HuH-7.5 (cell line): ENCODE measurements around the gene IFT81.
"Not testable (repeated sequence)": the region's sequence is repeated elsewhere in the genome, so short reads cannot be mapped to it uniquely, and the experiment has no call there.

ENCODE experiments used
- DNase-seq: peaks from one replicate; pipeline ENCODE4 v3.0.0; 2011; ENCODE audit warnings: low spot score

The IFT81 gene

DNA sequence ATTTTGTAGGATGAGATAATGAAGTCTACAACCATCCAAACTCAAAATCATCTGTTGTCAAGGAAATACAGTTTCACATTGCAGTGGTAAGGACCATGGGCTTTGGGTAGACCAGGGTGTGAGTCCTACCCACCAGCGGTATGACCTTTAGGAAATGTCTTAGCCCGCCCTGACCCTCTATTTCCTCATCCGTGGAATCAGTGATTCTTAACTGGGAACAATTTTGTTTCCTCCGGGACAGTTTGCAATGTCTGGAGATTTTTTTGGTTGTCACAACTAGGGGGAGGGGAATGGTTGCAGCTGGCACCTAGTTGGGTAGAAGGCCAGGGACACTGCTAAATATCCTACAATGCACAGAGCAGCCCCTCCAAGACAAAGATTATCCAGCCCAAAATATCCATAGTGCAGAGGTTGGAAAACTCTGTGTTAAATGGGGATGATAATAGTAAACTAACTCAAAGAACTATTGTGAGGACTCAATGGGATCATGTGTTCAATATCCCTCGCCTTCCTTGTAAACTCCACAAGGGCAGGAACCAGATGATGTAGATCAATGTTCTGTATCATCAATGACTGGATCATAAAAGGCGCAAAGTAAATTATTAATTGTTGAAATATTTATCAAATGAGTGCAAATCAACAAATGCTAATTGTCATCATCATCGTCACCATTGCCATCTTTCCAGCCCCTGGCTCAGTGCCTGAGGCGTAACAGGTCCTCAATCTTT is 15.7 kb upstream of the IFT81 start:
- no peak for DNase-seq

DNA sequence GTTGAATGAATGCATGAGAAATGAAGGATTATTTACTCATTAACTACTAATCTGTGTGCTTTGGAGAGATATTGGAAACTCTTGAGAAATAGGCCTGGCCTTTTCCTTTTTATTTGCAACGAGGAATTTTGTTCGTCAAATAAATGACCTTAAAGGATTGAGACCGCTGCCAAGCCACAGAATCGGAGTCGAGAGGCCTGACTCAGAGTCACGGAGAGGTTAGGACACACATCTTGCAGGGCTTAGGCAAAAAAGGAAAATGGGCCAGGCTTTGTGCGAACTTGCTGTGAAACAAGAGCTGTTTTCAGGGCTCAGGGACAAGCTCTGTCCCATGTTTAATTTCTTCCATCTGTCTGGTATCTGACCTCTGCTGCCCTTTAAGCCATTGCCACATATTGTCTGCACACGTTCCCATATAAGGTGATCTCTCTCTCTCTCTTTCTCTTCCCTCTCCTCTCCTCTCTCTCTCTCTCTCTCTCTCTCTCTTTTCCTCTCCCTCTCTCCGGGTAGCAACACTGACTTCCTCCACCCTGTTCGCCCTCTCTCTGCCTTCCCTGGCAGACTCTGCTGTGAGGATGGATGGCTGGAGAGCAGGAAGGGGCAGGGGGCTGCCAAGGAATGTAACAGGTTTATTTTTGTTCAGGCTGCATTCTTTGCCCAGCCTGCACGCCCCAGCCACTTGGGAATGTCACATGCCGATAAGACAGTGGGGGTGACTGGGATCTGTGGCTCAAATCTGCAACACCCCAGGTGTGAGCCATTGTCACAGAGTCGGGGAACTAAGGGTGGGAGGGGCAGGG is 14.9 kb upstream of the IFT81 start:
- no peak for DNase-seq

DNA sequence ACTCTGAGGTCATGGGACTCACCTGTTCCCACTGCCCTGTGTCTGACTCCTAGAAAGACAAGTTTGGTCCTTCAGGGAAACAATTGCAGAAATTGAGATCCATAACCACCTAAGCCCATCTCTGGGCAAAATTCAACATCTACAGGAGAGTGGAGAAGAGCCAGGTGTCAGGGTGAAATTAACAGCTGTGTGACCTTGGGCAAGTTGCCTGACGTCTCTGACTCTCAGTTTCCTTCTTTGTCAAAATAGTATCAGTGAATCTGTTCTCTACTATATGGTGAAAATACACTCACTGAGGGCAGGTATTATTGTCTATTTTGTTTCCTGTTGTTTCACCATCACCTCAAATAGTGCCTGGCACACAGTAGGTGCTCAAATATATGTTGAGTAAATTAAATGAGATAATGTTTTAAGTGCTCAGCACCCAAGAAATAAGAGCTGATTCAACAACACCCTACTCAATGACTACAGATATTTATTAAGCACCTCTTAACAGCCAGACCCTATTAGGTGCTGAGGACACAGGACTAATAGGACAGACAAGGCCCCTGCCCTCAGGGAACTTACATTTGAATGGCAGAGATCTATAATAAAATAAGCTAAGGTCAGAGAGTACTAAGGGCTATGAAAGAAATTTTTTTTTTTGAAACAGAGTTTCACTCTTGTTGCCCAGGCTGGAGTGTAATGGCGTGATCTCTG is 14.2 kb upstream of the IFT81 start:
- no peak for DNase-seq

DNA sequence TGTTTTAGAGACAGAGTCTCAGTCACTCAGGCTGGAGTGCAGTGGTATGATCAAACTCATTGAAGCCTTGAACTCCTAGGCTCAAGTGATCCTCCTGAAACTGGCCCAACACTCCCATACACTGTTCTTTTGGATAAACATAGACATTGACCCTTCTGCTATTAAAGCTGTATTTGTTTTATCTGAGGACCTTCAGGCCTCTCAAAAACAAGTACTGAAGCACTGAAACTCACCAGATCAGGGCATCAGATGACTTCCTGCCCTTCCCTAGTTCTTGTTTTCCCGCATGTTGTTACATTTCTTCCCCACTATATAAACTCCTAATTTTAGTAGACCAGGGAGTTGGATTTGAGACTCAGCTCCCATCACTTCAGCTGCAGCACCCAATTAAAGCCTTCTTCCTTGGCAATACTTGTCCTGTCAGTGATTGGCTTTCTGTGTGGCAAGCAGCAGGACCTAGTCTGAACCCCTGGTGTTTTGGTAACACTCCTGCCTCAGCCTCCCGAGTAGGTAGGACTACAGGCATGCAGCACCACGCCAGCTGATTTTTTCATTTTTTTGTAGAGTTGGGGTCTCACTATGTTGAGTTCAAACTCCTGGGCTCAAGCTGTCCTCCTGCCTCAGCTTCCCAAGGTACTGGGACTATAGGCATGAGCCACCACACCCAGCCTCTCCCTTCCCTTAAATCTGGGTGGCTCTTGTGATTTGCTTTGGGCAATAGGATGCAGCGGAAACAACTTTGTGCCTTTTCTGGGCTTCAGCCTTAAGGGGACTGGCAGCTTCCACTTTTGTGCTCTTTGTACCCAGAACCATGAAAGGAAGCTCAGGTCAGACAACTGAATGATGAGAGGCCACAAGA is 12.5 kb upstream of the IFT81 start:
- no peak for DNase-seq

DNA sequence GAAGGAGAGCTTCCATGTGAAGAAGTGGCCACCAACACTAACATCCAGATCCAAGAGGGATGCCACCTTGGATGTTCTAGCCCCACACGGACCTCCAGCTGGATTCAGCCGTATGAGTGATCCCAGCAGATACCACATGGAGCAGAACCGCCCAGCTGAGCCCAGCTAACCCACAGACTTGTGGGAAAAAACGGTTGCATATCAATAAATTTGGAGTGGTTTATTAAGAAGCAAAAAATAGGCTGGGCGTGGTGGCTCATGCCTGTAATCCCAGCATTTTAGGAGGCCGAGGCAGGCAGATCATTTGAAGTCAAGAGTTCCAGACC is 11.9 kb upstream of the IFT81 start:
- no peak for DNase-seq

DNA sequence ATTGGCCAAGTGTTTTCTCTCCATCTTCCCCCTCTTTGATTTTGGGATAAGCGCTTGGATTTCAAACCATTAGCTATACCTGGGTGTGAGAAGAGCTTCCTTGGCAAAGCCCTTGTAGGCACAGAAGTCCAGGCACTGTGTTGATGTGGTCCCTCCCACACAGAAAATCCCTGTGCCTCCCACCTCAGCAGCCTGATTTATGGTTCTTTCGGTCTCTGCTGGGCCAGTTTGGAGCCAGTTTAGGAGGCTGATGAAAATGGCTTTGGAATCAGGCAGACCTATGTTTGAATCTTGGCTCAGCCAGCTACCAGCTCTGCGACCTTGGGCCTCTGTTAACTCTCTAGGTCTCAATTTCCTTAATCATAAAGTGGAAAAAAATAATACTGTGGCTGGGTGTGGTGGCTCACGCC is 9.6 kb upstream of the IFT81 start:
- no peak for DNase-seq

DNA sequence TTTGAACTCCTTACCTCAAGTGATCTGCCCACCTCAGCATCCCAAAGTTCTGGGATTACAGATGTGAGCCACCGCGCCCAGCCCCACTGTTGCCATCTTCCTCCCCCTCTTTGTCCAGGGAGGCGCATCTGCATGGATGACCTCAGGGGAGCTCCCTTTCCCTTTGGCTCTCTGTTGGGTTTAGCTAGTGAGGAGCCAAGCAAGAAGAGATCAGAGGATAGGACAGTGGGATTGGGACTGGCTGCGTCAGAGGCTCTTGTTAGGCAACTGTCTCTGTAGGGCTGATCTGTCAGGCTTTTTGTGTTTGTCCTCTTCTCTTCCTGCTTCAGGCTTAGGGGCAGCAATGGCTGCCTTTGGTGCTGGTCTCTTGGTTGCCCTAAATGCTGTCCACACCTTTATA is 8.5 kb upstream of the IFT81 start:
- no peak for DNase-seq

DNA sequence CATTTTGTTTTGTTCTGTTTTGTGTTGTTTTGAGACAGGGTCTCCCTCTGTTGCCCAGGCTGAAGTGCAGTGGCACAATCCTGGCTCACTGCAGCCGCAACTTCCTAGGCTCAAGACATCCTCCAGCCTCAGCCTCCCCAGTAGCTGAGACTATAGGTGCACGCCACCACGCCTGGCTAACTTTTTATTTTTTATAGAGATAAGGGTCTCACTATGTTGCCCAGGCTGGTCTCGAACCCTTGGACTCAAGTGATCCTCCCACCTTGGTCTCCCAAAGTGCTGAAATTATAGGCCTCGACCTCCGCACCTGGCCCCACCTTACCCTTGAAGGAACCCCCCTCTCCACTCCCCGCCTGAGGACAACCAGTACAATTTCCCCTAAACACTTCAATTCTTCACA is 7.5 kb upstream of the IFT81 start:
- DNase-seq: no peak

DNA sequence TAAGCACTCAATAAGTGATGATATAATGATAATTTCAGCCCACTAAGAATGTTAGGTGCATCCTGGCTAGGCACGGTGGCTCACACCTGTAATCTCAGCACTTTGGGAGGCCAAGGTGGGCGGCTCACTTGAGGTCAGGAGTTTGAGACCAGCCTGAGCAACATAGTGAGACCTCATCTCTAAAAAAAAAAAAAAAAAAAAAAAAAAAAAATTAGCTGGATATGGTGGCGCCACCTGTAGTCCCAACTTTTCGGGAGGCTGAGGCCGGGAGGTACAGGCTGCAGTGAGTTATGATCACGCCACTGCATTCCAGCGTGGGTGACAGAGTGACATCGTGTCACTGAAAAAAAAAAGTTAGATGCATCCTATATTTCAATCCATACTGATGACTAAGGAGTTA is 6.9 kb upstream of the IFT81 start:
- not testable (repeated sequence) for DNase-seq

DNA sequence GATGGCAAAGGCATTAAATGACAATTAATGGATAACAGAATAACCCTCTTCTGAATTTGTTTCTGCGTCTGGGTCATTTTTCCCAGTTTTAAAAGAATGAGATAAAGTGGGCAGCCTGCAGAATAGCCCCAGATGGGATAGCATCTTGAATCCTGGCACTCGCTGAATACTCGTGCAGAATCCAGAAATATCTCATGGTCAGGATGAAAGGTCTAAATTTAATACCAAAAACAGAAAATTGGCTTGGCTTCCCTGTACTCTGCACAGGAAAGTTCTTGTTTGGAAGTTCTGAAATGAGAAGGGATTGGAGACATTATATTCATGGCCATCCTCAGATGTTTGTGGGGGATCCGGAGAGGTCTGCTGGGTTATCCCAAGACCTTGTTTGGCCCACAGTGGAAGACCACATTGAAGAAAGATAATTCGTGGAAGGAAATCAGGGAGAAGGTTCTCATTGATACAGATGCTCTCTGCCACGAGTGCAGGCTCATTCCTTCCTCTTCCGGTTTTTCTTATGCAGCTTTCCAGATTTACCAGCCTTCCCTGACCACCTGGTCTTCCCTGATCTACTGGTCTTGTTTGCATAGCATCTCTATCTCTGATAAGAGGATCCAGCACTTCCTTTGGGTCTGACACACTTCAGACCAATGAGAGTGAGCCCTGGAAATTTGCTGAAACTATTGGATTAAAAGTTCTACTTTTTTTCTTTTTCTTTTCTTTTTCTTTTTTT is 6.0 kb upstream of the IFT81 start:
- DNase-seq: no peak

DNA sequence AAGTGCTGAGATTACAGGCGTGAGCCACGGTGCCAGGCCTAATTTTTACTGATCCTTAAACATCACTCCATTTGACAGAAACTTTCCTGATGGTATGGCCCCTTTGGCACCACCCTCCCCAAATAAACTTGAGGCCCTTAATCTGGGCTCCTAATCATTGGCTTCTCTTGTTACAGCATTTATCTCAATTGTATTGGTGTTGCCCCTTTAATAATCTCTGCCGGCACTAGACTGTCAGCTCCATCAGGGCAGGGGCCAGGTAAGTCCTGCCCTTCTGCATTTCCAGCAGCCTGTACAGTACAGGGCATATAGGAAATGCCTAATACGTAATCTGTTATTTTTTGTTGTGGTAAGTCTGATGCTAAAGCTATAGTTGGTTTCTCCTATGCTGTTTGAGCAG is 1.2 kb upstream of the IFT81 start:
- no peak for DNase-seq

DNA sequence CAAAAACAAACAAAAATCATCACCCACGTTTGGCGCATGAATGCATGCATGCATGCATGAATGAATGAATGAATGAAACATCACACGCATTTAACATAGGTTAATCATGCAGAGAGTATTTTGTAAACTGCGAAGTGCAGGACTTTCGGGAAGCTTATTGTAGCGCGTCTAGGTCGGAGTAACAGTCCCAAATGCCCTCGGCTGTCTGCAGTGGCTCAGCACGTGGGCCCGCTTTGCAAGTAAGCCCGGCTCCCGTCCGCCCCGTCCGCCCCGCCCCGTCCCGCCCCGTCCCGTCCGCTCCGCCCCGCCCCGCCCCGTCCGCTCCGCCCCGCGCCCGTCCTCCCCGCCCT is 263 bp upstream of the IFT81 start:
- DNase-seq: no peak

DNA sequence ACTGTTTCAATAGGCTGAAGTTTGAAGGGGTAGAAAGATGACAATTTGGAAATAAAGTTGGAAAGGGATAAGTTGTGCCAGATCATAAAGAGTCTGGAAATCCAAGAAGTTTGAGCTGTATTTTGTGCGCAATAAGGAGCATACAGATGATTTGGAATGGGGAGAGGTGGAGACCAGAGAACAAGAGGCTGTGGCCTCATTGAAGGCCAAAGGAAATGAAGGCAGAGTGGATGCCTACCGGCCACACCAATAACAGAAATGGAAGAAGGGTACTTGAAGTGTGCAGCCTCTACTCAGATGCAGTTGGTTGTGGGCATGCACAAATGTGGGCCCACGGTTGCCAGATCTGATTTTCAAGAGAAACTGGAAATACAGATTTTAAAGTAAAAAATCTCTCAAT is 2.4 kb downstream of the IFT81 start:
- DNase-seq: no peak

DNA sequence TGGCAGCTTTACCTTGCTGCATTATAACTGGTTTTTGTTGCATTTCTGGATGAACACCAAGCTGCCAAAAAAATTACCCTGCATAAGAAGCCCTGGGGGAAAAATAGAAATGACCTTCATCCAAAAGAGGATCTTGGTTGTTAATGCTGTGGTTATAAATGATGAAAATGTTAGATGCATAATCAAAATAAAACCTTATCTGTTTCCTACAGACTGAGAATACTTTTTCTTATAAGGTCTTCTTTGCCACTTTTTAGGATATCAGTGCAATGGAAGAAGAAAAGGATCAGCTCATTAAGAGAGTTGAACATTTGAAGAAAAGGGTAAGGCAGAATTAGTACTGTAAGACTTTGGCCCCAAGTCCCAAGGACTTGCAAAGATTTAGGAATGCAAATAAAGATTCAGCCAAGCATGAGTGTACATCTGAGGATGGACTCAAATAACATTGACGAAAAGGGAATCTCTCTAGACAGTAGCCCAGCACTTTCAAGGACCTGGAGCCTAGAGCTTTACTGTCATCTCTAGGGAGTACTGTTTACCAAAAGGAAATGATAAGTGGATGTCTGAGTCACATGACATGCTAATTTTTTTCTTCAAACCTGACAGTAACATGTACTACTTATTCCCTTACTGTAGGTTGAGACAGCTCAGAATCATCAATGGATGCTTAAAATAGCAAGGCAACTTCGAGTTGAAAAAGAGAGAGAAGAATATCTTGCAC is 10.7 kb downstream of the IFT81 start:
- DNase-seq: no peak

DNA sequence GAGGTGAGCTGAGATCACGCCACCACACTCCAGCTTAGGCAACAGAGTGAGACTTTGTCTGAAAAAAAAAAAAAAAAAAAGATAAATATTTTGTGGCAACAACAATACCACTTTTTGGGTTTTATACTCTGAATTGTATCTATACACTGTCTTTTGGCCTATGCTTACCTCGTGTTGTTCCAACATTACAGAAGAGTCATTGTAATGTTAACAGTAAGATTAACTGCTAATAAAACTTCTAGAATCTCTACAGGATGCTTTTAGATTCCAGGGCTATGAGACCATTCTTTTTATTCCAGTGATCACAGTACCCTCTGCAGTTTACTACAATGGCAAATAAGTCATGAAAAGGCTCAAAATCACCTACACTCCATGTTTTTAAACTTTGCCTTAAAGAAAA is 11.6 kb downstream of the IFT81 start:
- DNase-seq: no peak

DNA sequence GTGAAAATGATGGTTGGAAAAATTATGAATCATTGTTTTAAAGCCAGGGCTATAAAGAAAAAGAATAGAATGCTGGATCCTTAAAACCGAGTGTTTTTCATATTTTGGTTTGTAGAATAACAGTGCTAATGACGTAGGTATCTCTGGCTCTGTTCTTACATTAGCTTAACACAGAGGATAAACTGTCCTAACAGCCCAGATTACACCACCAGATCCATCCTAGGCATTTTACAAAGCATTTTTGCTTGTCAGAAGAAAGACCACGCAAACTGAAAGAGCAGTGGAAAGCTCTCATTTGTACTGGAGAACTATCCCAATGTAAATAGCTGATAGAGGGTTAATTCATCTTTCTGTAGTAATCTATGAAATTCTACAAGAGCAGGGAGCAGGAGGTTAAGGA is 13.6 kb downstream of the IFT81 start:
- DNase-seq: no peak

DNA sequence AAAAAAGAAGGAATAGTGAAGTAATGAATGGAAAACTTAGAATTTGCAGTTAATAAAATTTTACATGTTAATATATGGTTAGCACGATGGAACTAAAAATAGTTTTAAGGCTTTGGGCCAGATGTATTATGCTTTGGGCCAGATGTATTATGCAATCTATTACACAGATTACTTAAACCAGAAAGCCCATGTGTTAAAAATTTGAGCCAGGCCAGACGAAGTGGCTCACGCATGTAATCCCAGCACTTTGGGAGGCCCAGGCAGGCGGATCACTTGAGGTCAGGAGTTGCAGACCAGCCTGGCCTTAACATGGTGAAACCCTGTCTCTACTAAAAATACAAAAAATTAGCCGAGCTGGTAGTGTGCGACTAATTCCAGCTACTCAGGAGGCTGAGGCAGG is 17.2 kb downstream of the IFT81 start:
- DNase-seq: no peak

DNA sequence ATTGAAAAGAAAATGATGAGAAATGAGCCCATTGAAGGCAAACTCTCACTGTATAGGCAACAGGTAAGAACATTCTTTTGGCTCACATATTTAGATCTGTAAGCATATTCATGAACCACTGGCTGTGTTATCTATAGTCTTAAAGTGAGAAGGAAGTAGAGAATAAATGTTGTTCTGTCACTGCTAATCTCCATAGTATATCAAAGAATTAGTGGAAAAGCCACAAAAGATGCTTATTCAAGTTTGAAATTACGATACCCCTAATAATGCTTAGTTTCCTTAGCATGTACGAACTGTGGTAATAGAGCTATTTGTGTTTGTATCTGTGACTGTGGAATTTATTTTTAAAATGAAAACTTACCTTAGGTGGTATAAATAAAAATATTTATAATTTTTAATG is 22.8 kb downstream of the IFT81 start:
- no peak for DNase-seq

DNA sequence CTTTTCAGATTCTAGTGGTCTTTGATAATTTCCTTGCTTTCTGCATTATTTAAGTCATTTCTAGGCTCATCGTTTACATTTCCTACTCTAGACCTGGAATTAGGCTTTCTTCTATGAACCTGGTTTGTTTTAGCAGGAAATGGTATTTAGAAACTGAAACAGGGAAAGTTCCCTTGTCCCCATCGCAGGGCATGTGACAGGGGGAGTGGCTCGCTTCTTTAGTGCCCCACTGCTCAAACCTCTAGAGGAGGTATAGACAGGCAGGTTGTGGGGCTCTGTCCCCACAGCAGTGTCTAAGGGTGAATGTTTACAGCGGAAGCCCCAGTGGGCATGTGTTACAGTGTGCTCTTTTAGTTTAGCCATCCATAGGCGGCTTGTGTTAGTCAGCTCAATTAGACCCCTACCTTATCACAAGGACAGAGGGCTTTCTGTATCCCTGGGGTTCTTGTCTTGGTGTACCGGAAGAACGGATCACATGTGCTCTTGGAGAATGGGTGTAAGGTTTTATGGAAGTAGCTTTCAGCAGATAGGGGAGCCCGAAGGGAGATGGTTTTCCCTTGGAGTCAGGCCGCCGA is 25.0 kb downstream of the IFT81 start:
- DNase-seq: no peak

DNA sequence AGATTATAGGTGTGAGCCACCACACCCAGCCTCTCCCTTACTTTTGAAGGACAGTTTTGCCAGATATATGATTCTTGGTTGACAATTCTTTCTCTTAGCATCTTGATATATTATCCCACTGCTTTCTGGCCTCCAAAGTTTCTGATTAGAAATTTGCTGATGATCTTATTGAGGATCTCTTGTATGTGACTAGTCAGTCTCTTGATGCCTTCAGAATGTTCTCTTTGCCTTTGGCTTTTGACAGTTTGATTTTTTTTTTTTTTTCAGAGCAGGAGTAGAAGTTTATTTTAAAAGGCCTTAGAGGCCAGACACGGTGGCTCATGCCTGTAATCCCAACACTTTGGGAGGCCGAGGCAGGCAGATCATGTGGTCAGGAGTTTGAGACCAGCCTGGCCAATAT is 32.6 kb downstream of the IFT81 start:
- DNase-seq: no peak

DNA sequence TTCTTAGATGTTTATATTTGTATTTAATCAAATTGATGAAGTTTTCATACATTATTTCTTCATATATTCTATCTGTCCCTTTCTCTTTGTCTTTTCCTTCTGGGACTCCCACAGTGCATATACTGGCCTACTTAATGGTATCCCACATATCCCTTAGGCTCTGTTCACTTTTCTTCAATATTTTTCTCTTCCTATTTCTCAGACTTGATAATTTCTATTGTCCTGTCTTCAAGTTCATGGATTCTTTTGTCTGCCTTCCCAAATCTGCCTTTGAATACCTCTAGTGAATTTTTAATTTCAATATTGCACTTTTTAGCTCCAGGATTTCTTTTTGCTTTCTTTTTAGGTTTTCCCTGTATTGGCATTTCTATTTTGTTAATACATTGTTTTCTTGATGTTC is 33.4 kb downstream of the IFT81 start:
- no peak for DNase-seq
